ENCODE results near the gene CORO1C.
"Not testable (repeated sequence)": the region's sequence is repeated elsewhere in the genome, so short reads cannot be mapped to it uniquely, and the experiment has no call there.

CORO1C gene

DNA sequence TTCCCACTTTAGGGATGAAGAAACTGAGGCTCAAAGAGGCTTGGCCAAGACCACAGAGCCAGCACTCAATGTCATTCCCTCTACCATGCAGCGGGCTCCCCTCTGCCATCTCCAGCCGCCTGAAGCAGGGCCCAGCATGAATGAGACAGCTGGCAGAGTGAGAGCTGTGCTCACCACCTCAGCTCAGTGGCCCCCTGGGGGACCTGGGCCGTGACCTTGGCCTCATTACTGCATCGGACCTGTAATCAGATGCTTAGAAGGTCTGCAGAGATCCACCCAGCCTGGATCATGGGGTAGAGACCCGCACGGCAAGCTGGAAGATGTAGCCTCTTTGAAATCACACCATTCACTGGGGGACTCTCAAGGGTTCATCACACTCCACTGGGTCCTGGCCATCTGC, 22.7 kb upstream of the CORO1C start:
- no peak for DNase-seq (ENCODE audit: low spot score)

DNA sequence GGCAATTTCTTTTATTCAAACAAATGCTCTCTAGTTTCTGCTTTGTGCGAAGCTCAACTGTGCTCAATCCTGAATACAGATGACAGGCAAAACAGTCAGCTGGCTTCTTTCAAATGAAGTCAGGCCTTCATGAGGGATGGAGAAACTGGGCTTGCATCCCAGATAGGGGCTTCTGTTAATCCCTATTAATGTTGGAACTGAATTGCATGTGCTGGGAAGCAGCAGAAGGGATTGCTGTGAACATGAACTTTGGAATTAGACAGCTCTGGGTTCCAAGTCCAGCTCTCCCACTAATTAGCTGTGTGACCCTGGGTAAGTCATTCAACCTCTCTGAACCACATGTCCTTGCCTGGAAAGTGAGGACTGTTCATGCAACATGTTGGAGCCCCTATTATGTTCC, 21.1 kb upstream of the CORO1C start:
- DNase-seq (ENCODE audit: low spot score): no peak

DNA sequence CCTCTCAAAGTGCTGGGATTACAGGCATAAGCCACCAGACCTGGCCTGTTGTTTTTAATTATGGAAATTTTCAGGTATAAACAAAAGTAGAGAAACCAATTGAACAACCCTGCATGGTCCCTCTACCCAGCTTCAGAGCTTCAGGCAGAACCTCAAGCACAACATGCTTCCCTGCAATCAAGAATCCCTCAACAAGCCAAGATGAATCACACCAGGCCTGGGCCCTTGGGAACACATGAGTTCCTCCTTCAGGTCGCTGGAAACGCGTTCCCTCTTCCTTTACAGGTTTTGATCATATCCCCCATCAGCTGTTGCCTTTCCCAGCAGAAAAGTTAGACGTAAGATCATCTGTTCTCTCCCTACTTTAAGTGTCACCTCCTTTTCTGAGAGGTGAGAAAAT, 20.5 kb upstream of the CORO1C start:
- DNase-seq (ENCODE audit: low spot score): no peak

DNA sequence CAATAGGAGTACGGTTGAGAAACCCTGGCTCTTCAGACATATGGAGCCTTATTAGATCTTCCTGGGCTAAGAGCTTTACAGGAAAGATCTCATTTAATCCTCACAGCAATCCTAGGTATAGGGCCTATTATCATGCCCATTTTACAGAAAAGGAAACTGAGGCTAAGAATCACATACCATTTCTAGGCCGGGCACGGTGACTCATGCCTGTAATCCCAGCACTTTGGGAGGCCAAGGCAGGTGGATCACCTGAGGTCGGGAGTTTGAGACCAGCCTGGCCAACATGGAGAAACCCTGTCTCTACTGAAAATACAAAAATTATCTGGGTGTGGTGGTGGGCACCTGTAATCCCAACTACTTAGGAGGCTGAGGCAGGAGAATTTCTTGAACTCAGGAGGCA, 19.7 kb upstream of the CORO1C start:
- DNase-seq (ENCODE audit: low spot score): not testable (repeated sequence)

DNA sequence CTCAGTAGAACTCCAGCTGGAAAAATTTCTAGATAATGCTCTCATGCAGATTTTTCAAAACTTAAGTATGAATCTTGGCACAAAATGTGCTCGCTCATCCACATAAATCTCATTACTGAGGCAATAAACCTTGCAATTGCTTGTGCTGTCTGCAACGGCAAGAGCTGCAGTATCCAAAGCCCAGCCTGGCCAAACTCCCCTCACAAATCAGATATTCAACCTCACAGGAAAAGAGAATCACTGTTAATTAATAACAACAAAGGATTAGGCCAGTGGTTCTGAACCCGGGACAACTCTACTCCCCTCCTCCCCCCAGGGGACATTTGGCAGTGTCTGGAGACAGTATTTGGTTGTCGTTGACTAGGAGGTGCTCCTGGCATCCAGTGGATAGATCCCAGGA, 19.2 kb upstream of the CORO1C start:
- DNase-seq (ENCODE audit: low spot score): no peak

DNA sequence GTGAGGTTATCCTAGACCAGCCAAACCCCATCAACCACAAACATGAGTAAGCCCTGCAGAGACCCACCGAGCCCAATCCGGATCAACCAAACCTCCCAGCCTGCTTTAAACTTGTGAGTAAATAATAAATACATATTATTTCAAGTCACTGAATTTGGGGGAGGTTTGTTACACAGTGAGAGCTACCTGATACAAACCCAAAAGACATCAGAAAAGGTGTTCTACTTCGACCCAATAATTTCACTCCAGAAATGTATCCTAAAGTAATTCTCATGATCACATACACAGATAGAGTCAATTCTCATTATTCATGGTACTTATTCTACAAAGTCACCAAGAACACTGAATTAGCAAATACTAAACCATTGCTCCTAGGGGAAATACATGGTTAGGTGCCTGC, 16.2 kb upstream of the CORO1C start:
- no peak for DNase-seq (ENCODE audit: low spot score)

DNA sequence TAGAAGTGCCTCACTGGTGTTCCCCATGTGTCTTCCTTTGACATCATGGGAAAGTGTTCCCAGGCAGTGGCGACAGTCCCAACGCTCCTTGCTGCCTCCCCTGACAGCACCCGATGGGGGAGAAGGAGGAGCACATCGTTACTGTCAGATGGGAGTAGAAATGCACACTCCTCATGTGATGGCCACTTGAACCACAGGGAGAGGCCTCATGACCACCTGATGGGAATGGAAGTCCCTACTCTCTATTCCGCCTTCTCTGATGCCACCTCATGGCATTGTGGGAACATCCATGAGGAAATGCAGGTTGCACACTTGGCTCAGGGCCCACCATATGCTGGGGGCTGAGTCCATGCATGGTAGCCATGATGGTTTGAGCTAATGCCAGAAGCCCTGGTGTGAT, 14.3 kb upstream of the CORO1C start:
- no peak for DNase-seq (ENCODE audit: low spot score)

DNA sequence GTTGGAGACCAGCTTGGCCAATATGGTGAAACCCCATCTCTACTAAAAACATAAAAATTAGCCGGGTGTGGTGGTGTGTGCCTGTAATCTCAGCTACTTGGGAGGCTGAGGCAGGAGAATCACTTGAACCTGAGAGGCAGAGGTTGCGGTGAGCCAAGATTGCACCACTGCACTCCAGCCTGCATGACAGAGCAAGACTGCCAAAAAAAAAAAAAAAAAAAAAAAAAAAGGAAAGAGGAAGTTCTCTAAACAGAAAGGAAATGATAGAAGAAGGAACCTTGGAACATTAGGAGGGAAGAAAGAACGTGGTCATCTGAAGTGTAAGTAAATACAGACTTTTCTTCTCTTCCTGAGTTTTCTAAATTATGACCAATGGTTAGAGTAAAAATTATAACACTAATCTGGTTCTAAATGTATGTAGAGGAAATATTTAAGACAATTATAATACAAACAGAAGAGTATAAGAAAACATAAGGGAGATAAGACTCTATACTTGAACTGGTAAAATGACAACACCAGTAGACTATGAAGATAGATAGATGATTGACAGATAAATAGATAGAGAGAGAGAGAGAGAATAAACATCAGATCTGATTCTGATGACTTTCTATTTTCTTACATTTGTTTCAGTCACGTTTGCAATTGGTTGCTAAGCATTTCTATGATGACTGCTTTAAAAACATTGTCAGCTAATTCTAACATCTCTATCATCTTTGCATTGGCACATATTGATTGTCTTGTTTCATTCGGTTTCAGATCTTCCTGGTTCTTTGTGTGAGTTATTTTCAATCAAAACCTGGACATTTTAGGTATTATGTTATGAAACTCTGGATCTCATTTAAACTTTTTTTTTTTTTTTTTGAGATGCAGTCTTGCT, 12.9 kb upstream of the CORO1C start:
- no peak for DNase-seq (ENCODE audit: low spot score)

DNA sequence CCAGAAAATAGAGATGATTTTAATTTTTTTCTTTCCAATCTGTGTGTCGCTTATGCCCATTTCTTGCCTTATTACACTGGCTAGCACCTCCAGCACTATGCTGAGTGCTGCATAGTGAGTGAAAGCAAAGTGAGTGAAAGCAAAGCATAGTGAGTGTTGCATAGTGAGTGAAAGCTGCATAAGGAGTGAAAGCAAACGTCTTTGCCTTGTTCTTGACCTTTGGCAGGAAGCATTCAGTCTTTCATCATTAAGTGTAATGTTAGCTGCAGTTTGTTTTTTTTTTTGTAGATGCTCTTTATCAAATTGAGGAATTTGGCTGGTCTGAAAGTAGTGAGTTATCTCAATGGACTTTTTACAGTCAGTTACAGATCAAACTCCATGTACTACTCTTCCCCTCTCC, 6.9 kb upstream of the CORO1C start:
- DNase-seq (ENCODE audit: low spot score): no peak

DNA sequence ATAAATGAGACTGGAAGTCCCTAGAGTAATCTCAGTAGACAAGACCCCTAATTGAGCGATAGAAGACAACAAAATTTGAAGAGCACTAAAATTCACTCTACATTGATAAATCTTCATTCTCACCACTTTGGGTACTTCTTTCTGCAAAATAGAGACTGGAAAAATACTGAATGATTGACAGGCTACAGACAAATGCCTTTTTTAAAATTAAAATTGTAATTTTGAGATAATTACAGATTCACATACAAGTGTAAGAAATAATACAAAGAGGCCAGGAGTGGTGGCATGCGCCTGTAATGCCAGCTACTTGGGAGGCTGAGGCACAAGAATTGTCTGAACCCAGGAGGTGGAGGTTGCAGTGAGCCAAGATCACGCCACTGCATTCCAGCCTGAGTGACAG, 4.5 kb upstream of the CORO1C start:
- no peak for DNase-seq (ENCODE audit: low spot score)

DNA sequence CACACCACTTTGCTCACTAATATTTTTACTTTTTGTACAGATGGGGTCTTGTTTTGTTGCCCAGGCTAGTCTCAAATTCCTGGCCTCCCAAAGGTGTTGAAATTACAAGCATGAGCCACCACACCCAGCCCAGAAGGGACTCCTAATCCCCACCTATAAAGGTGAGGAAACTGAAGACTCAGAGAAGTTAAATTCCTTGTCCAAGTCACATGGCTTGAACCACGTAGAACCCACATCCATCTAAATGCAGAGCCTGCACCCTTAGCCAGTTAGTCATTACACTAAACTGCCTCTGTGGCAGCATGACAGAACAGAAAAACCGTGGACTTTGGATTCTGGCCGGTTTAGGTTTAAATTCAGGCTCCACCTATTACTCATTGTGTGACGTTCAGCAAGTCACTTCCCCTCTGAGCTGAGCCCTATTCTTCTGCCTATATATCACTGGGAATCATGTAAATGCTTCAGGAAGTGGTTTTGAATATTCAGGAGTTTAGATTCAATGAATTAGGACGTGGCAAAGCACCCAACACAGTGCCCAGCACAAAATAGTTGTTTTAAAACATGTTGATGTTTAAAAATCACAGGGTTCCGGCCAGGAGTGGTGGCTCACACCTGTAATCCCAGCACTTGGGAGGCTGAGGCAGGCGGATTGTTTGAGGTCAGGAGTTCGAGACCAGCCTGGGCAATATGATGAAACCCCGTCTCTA, 3.0 kb upstream of the CORO1C start:
- DNase-seq (ENCODE audit: low spot score): no peak

DNA sequence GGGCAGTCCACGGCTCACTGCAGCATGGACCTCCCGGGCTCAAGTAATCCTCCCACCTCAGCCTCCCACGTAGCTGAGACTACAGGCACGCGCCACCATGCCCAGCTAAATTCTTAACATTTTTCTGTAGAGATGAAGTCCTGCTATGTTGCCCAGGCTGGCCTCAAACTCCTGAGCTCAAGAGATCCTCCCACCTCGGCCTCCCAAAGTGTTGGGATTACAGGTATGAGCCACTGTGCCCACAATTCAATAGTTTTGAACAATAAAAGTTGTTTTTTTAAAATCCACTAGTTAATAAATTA, 1.9 kb upstream of the CORO1C start:
- DNase-seq (ENCODE audit: low spot score): not testable (repeated sequence)

DNA sequence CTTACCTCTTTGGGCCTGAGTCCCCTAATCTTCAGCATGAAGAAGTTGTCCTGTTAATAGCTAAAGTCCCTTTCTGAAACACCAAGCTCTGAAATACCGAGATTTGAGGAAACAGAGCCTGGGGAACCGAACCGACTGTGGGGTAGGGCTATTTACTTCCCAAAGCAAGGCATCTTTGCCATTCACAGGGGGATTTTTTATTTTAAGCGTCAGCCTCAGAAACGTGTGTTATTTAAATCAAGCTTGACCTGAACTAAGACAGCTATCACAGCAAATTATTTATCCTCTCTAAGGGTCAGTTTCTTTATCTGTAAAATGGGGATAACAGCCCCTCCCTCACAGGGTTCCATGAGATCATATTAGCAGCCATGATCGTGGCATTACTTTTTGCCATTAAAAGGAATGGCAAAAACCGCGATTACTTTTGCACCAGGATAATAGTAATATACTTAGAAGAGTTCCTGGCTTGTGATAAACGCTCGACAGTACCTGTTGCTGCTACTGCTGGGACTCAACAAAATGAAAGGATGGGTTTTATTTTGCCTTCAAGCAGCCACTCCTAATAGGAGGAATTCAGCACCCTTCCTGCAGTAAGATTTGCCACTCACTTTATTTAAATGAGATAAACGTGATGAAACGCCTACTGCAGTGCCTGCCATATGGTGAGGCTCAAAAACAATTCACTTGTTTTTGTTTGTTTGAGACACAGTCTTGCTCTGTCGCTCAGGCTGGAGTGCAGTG, 1.3 kb upstream of the CORO1C start:
- no peak for DNase-seq (ENCODE audit: low spot score)

DNA sequence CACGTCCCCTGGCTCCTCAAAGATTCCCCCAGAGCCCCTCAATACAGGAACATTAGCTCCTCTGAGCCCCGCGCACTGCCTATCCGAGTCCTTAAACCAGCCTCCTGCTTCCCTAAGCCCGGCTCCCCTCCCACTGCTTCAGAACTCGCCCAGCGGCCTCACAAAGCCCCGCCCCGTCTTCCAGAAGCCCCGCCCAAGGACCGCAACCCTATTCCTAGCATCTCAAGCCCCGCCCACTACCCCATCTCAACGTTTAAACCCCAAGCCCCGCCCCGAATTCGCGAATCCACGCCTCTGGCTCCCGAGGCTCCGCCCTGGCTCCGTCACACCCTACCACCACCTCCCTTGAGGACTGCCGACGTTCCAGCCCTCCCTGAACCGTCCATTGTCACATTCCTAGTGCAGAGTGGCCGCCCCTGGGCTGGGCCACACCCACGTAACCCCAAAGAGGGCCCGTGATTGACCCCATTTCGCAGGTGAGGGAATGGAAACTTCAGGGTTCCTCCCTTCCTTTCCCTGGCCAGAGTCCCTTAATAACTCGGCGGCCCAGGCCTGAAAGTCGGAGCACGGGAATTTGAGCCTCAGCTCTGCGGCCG, 646 bp upstream of the CORO1C start:
- peak; percentile 99 for DNase-seq (ENCODE audit: low spot score)

DNA sequence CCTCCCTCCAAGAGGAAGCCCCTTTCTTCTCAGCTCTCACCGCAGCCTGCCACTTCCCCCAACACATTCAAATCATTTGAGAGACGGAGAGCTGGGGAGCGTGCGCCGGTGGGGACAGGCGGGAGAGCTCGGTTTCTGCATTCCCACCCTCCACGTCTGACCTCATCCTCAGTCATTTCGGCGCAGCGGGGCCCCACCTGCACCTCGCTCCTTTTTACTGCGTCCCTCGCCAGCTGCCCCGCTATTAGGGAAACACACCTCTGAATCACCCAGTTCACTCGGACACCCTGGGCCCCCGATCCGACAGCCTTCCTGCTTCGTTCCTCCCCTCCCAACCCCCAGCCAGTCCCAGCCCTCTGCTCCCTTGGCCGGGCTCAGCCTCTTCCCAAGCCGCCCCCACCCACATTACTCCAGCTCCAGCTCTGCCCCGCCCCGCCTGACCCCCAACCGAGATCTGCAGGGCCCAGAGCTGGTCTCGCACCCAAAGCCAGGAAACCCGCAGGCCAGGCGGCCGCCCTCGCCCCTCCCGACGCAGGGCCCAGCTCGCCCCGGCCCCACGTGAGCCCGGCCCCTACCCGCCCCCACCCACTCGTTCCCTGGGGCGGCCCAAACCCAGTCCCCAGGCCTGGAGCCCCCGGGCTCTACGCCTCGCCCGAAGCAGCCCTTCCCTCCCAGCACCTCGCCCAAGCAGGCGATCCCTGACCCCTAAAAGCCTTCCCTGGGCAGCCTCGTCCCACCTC, 783 bp downstream of the CORO1C start:
- DNase-seq (ENCODE audit: low spot score): no peak

DNA sequence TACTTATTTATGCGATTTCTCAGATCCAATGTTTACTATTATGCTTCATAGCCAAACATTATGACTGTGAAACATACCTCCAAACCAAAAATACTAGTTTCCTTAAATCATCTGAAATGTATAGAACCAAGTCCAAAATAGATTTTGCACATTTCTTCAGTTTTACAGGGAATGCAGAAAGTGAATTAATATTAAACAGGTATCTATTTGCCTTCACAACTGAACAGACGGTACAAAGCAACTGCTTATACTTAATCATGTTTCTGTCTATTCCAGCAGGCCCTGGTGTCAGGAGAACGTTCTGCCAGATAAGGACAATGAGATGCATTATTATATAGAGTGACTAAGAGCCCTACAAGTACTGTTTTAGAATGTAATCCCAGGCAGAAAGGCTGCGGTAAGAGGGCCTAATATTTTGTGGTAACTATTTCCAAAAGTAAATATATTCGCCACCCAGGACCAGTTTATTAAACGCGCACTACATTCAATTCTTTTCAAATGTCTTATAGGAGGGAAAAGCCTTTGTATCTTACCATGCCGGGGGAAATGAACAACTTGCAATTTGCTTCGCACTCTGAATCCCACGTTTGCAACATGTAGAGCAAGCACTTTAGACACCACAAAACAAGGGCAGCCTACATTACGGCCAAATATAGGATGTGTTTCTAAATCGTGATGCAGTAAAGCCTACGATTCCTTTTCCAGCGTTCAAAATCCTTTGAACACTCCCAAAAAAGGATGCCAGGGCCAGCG, 1.5 kb downstream of the CORO1C start:
- DNase-seq (ENCODE audit: low spot score): peak; percentile 90

DNA sequence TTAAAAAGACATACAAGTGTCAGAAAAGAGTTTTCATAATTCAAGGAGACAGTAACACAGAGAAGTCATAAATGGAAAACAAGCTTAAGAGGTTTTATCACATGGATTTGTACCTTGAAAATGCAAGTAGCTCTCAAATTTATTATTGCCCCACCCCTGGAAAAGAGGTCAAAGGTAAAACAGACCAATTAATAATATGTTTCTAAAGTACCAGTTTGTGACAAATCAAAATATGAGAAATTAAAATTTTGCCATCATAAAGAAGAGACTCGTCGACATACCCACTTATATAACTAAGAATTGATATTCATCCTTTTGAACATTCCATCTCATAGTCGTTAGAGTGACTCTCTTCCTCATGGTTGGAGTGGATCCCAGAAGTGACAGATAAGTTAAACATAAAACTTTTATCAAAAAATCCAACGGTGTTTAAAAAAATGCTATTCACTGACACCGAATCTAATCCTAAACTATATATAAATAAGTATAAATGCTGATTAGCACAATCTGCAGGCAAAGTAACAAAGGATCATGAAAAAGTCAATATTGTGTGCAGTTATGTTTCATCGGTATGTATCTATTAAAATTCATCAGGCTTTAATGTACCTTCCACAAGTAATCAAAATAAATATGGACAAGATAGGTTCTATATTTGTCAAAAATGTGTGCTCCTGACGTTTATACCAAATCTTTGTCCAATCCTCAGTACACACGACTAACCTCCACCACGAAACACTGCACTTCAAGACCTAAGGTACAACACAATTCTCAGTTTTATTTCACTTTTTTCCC, 2.3 kb downstream of the CORO1C start:
- no peak for DNase-seq (ENCODE audit: low spot score)

DNA sequence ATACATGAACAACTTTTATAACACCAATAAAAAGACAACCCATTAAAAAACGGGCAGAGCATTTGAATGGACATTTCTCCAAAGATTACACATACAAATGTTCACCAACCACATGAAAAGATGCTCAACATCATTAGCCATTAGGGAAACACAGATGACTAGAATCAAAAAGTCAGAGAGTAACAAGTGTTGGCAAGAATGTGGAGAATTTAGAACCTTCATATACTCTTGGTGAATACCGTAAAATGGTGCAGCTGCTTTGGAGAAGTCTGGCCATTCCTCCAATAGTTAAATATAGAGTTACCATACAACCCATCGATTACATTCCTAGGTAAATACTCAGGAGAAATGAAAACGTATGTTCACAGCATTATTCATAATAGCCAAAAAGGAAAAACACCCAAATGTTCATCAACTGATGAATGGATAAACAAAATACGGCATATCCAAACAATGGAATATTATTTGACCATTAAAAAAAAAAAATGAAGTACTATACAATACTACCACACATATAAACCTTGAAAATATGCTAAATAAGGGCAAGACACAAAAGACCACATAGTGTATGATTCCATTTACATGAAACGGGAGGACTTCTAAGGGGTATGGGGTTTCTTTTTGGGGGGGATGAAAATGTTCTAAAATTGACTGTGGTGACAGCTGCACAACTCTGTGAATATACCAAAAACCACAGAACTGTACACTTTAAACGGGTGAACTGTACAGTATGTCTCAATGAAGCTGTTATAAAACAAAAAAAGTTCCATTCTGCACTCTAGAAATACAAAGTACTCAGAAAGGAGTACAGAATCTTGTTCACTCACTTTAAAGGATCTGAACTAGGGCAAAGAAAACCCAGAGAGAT, 3.2 kb downstream of the CORO1C start:
- no peak for DNase-seq (ENCODE audit: low spot score)

DNA sequence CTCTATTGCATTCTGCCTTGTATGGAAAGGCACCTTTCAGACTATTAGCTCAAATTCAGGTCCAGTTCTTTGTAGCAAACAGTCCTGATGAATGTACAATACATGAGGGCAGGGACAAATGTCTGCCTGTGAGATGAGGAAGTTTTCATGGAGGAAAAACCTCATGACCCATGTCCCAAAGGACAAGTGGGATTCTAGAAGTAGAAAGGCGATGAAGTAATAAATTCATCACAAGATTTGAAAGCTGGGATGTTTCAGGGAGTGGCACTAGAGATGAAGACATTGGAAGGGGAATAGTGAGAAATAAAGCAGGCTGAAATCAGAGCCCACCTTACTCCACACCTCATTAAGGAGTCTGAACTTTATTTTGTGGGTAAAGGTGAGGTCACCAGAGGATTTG, 4.2 kb downstream of the CORO1C start:
- no peak for DNase-seq (ENCODE audit: low spot score)

DNA sequence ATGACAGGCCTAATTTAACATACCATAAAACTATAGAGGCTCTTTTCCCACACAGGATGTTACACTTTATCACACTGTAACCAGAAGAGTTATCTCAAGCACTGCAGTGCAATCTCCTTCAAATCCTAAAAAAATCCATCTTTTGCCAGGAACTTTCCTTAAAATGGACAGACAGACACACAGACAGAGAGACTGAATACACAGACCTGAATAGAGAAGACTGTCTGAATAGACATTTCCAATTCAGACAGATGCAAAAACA, 6.5 kb downstream of the CORO1C start:
- no peak for DNase-seq (ENCODE audit: low spot score)
